HG02981 (cell line): ENCODE measurements around the gene CNOT6.
A peak's percentile ranks its signal among the peaks of the same experiment; 100 is the strongest.
"Not testable (repeated sequence)": the region's sequence is repeated elsewhere in the genome, so short reads cannot be mapped to it uniquely, and the experiment has no call there.

Experiments
- ATAC-seq: cut with Tn5 transposase; IDR thresholded peaks from one replicate; pipeline ENCODE4 v1.9.1; 2021; ENCODE audit warnings: mild to moderate bottlenecking, moderate library complexity; ENCODE audit not compliant: unreplicated experiment

The CNOT6 gene

GRCh38 chr5:180494060-180494509 is at the start of gene CNOT6:
TSS of gene CNOT6 (plus strand) at chr5:180494379. CDS start at chr5:180529277, 34,898 bp downstream.
- ATAC-seq = peak; percentile 89

- no peak for ATAC-seq
These were observed 39.4 kb upstream of the CNOT6 start for GRCh38 chr5:180454752-180455151.

- ATAC-seq = no peak
These were observed 38.3 kb upstream of the CNOT6 start for GRCh38 chr5:180455872-180456271.

DNA sequence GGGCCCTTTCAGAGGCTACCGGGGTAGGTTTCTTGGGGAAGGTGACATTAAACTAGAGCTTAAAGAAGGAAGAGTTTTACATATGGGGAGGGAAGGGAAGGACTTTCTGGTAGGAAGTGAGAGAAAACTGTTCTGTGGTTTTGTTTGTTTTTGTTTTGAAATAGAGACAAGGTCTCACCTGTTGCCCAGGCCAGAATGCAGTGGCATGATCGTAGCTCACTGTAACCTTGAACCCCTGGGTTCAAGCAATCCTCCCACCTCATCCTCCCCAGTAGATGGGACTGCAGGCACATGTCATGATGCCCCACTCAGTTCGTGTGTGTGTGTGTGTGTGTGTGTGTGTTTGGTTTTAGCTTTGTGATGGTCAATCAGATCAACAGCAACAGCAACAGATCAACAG is 37.4 kb upstream of the CNOT6 start:
- no peak for ATAC-seq

DNA sequence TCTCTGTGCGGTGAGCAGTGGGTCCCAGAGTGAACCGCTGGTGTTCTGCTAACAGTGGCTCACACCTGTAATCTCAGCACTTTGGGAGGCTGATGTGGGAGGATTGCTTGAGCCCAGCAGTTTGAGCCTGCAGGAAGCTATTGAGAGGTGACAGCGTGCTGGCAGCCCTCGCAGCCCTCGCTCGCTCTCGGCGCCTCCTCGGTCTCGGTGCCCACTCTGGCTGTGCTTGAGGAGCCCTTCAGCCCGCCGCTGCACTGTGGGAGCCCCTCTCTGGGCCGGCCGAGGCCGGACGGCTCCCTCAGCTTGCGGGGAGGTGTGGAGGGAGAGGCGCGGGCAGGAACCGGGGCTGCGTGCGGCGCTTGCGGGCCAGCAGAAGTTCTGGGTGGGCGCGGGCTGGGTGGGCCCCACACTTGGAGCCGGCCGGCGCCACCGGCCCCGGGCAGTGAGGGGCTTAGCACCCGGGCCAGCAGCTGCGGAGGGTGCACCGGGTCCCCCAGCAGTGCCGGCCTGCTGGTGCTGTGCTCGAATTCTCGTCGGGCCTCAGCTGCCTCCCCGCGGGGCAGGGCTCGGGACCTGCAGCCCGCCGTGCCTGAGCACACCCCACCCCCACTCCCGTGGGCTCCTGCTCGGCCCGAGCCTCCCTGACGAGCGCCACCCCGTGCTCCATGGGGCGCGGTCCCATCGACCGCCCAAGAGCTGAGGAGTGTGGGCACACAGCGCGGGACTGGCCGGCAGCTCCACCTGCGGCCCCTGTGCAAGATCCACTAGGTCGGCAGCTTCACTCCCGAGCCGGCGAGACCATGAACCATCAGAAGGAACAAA is 35.1 kb upstream of the CNOT6 start:
- not testable (repeated sequence) for ATAC-seq

- not testable (repeated sequence) for ATAC-seq
These were observed 34.5 kb upstream of the CNOT6 start for GRCh38 chr5:180459674-180460142.

GRCh38 chr5:180460834-180461233 is 33.3 kb upstream of the CNOT6 start:
- no peak for ATAC-seq

DNA sequence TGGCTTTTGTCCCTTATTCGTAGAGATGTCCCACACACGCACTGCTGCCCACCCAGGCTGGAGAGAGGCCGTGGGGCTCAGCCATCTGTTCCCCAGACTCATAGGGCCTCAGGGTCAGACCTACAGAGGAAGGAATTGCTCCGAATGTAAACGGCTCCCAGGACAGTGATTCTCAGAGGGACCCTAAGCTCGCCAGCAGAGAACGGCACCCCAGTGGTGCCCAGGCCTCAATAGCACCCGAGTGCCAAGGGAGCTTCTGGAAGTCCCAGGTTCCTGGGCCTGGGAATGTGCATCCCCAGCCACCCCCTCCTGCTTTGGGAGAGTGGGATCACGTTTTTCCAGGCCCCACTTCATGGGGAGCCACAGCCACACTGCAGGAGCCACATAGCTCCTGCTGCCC is 32.9 kb upstream of the CNOT6 start:
- no peak for ATAC-seq

- no peak for ATAC-seq
These were observed 30.8 kb upstream of the CNOT6 start for GRCh38 chr5:180463216-180463900.

DNA sequence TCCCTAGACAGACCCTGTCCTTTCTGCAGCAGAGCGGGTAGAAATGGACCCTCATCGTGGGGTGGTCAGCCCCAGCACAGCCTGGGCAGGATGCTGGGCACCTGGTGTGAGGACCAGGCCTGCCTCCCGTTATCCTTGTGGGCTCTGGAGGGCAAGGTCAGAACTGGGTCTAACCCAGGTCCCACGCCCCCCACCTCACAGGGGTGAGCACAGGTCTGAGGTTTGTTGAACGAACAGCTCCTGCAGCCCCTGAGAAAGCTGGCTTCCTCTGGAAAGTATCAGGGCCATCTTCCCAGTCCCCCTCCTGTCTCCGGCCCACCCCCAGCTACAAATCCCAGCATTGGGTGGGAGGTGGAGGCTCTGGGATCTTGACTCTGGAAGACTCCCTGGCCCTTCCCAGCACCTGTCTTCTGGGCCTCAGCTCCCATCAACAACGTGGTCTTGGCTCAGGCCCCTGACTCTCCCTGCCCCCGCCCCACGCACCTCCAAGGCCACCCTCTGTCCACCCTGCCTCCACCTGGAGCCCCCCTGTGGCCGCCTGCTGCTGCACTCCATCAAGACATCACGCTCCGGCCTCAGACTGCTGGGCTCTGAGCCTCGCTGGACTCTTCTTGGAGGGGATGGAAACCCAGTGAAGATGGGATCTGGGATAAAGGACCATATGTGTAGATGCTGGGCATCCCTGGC is 30.1 kb upstream of the CNOT6 start:
- ATAC-seq = no peak

GRCh38 chr5:180464603-180464970 is 29.6 kb upstream of the CNOT6 start:
- ATAC-seq = no peak

DNA sequence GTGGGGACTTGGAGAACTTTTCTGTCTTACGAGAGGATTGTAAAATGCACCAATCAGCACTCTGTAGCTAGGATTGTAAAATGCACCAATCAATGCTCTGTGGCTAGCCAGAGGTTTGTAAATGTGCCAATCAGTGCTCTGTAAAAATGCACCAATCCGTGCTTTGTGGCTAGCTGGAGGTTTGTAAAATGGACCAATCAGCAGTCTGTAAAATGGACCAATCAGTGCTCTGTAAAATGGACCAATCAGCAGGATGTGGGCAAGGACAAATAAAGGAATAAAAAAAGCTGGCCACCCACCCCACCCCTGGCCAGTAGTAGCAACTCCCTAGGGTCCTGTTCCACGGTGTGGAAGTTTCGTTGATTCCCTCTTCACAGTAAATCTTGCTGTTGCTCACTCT is 29.1 kb upstream of the CNOT6 start:
- ATAC-seq = not testable (repeated sequence)

DNA sequence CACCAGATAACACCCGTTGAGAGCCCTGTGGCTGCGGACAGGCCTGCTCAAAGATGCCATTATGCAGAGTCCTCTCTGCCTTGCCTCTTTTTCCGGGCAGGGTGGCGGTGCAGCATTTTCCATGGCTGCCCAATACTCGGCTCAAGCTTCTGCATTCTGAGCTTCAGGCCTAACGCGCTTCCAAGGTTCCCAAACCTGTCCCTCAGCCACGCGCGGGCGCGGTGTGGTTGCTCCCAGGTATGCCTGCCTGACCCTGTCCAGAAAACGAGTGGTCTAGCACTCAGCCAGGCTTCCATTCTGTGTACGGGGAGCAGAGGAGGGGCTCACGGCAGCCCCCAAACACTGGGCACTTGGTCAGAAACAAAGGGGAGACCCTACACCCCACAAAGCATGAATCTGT is 27.9 kb upstream of the CNOT6 start:
- no peak for ATAC-seq

GRCh38 chr5:180467028-180467975 is 26.9 kb upstream of the CNOT6 start:
- ATAC-seq = no peak

DNA sequence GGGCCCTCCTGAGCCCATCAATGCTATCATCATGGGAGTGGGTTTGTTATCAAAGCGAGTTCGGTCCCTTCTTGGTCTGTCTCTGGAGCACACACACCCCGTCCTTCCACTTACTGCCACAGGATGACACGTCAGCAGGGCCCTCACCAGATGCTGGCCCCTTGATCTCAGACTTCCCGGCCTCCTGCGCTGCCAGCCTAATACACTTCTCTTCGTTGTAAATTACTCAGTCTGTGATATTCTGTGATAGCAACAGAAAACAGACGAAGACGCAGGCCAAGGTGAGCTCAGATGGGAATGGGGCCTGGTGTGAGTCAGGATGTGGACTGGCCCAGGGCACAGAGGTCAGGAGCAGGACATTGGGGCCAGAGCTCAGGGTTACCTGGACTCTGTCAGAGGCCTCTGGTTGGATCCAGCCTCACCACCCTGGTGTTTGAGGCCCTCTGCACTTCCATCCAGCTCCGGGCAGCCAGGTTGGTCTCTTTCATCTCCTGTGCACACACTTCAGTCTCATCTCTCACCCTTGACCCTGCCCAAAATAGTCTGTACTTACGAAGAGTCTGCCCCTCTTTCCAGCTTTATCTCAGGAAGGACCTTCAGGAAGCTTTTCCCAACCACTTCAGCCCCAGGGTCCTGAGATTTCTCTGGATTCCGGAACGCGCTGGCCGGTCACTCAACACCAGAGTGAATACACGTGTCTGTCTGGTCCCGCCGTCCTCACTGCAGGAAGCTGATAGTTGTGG is 26.0 kb upstream of the CNOT6 start:
- ATAC-seq = no peak

DNA sequence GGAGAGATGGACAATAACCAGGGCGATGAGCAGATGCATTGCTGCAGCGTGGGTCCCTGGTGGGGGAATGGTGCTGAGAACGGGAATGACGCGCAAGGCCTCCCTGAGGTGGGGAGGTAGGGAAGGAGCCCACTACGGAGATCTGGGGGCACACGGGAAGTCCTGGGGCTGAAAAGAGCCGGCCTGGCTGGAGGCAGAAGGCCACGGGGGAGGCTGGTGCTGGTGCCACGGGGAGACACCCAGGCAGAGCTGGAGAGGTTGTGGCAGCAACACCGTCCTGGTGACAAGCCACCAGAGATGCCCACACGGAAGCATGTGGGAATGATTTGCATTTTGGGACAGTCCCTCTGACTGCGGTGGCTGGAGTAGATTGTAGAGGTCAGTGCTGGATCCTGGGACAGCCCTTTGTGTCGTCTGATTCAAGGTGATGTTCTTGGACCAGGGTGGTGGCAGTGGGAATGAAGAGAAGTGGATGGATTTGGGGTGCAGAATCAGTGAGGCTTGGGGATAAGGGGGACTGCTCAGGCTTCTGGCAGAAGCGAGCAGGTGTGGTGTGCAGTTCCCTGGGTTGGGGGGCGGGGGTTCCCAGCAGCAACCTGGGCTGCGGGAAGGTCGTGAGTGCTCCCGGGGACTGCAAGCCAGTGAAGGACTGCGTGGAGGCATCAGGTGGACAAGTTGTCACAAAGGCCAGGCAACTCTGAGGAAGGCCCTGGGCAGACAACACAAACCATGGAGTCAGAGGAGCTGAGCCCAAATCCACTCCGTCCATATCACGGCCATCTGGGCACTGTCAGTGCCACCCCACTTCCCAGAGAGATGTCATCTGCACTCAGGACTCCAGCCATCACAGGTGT is 25.2 kb upstream of the CNOT6 start:
- no peak for ATAC-seq

DNA sequence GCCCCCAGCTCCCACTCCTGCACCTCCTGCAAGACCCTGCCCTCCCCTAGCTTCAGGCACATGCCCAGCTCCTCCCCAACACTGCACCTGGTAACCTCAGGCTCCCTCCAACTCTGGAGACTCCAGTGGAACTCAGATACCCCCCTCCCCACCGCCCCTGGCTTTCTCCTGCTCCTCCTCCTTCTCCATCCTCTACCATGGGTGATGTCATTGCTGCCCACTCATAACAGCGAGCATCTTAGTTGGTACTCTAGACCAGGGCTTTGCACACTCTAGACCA is 24.7 kb upstream of the CNOT6 start:
- no peak for ATAC-seq

DNA sequence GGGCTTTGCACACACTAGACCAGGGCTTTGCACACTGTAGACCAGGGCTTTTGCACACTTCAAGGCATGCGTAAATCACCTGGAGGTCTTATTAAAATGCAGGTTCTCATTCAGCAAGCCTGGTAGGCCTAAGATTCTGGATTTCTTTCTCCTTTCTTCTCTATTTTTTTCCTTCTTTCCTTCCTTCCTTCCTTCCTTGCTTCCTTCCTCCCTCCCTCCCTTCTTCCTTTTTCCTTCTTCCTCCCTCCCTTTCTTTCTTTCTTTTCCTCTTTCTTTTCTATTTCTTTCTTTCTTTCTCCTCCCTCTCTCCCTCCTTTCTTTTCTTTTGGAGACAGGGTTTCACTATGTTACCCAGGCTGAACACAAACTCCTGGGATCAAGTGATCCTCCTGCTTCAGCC is 24.3 kb upstream of the CNOT6 start:
- ATAC-seq = no peak

GRCh38 chr5:180470361-180470760 is 23.8 kb upstream of the CNOT6 start:
- no peak for ATAC-seq
